SH-SY5Y (cell line): ENCODE data around the gene ENO3.

ENCODE experiments used
- GATA2 ChIP-seq: IDR thresholded peaks from 2 replicates; pipeline ENCODE4 v1.6.1; 2011; ENCODE audit warnings: mild to moderate bottlenecking, low read depth, low read length
- GATA3 ChIP-seq: IDR thresholded peaks from 2 replicates; pipeline ENCODE4 v1.6.1; 2011; ENCODE audit warnings: low read depth, mild to moderate bottlenecking, low read length, moderate library complexity

DNA sequence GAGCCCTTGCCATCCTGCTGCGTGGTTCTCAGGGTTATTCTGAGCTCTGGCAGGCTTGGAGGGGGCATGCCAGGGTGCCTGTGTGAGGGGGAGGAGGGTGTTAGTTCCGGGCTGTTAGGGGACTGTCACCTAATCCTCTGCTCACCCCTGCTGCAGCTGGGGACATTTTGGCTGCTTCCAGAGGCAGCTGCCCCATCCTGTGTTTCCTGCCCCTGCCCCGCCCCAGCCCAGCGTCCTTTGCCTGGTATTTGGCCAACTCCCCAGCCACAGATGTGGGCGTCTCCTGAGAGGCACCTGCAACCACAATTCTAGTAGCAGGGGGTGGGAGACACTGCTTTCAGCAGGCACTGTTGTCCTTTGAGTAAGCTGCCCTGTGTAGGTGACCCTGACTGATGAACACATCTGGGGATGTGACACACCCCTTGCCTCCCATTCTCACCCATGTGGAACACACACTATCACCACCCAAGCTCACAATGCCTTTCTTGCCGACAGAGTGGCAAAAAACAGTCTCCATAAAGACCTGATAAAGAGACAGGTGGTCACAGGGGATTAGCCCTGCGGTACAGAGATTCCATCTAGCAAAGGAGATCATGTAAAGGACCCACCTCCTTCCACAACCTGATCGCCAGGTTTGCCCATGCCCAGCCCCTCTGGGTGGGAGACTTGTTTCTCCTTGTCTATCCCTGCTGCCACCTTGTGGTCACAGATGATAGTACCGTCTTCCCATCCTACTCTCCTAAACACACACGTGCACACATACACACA lies 47.7 kb upstream of the ENO3 start, which contains the start of gene CHRNE:
- TF ChIP-seq GATA3: no peak
- TF ChIP-seq GATA2: no peak
